Sciatic nerve (tissue), 2 donors: Measurements from ENCODE around the gene PPP2R2C. TPM values are rescaled to one million over a fixed set of nuclear protein-coding genes. Genes with fewer than 3 reads are reported as not detected.
A peak's percentile ranks its signal among the peaks of the same experiment; 100 is the strongest.

Experiments used
- ATAC-seq: fragments of 200-7000 bp; cut with Tn5 transposase; one replicate; pipeline ENCODE4 v1.9.1; 2020; ENCODE audit warnings: mild to moderate bottlenecking, moderate library complexity
- DNase-seq: peaks from one replicate; pipeline ENCODE4 v3.0.0-alpha.2; 2020; ENCODE audit warnings: low spot score
- intact Hi-C: fragments of 100-400 bp; cut with DNase I; formaldehyde crosslinking; loops from one replicate; pipeline ENCODE4 v1.14.2; 2022
- total RNA-seq: library from RNA; stranded (reverse); fragmentation: NEBNext Ultra II Directional; extraction: Animal tissue kit (Norgen Biotek cat#: 25700); gene quantifications from one replicate; pipeline ENCODE4 v1.2.1, GENCODE V29; 2021
- donor health status: DM: no; HTN: no; CAD: no.
- donor health status: DM: no; HTN: no; CAD: no.

Gene PPP2R2C
- total RNA-seq, 1 donor from 2014 or later, result 0.58 TPM

DNA sequence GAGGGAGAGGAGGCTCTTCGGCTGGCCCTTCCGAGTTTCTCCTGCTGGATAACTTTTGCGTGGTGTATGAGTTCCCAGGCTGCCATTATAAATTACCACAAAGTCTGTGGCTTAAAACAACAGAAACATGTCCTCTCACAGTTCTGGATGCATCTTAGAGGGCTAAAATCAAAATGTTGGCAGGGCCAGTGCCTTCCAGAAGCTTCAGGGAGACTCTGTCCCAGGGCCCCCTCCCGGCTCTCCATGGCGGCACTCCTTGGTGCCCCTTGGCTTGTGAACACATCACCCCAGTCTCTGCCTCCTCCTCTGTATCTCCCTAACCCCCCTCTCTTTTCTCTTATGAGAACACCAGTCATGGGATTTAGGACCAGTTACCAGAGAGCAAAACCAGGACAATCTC, 23.3 kb upstream of the PPP2R2C start:
- intact Hi-C loops, result no loop called here
- no peak for DNase-seq
- no peak for ATAC-seq

DNA sequence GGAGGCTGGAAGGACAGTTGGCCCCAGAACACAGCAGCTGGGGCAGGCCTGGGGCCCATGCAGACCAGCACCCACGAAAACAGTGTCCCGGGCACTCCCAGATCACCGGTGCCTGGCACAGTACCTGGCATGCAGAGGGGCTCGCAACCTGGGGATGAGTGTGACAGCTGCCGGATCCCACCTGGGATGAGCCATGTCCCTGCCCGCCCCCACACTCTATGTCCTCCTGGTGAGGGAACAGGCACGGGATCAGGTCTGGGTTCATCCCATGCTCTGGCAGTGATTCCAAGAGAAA, 22.8 kb upstream of the PPP2R2C start:
- DNase-seq (no peak), ATAC-seq (no peak)
- intact Hi-C loops, result no loop called here

DNA sequence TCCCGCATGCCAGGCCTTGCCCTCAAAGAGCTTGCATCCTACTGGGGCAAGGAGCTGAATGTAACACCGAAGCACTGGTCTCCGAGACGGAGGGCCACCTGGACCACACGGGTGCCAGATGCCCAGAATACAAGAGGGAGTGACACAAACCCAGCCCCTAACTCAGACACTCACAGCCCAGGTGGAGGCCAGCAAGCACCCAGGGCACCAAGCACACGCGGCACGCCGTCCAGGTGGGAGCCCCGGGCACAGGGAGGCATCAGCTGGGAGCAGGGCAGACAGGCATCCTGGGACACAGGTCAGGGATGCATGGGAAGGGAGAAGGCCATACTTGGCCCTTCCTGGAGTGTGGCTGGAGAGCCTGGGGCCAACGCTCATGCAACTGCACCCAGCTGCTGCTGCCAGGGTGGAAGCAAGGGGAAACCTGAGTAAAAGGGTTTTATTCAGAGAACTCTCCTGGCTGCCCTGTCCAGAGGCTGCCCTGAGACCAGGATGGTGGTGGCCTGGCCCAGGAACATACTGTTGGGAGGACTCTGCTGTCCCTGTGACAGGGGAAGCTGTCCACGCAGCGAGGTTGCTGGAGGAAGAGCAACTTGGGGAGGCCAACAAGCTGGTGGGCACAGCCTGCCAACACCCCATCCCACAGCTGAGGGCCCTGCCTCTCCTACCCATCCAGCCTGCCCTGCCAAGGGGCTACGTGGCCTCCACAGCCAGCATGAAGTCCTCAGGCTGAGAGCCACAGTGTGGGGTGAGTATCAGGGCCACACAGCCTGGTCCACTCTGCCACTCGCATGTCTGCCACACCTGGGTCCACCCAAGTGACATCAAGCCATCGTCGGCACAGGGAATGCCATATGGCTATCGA, 22.2 kb upstream of the PPP2R2C start:
- DNase-seq (no peak), ATAC-seq (no peak)
- intact Hi-C loops, result no loop called here

DNA sequence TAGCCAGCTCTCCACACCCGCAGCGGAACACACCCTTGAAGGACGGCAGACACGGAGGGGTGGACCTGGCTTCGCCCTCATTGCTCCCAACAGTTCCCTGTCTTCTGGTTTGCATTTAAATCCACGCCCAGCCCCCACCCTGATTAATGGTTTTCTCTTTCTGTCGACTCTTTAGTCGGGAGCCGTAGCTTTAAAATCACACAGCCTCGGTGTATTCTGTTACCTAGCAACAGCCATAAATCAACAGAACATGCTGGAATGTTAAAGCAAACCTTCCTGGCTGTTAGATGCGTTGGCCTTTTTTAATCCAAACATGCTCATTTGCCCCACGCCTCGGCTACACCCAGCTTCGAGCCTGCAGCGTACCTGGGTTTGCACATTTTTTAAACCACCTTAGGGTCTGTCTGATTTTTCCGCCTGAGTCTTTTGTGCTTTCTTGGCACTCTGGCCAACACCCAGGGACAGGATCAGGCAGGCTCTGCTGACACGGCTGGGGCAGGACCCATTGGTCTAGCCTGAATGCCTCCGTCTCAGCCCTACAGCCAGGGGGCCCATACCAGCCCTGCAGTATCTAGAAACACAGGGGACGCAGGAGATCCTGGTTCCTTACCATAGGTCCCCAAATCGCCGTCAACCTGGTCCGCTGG, 21.4 kb upstream of the PPP2R2C start:
- no peak for DNase-seq
- no peak for ATAC-seq
- intact Hi-C loops, result no loop called here

DNA sequence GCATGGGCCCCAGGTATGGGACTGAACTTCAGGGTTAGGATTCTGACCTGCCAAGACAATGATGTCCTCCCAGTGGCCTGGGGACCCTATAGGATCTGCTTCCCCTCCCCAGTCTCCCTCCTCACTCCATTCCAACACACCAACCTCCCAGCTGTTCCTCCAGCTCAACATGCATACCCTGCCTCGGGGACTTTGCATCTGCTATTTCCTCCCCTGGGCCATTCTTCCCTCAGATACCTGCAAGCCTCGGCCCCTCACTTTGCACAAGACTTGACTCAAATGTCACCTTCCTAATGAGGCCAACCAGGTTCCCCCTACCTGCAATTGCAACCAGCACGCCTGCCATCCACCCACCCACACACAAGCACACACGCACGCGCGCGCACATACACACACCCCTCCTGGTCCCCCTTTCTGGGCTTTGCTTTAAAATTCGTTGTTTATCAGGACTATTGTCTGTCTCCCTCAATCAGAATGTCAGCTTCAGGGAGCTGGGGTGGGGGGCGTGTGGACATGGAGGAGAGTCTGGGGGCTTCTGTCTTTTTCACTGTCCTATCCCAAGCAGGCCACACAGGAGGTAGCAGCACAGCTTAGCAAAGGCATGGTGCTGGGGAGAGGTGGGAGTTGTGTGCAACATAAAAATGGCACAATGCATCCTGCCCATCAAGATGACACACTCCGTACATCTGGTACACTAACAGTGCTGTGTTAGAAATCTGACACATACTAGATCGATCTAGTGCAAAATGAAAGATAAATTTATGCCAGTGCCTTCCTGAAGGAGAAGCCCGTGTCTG, 20.6 kb upstream of the PPP2R2C start:
- no peak for ATAC-seq
- DNase-seq, result no peak
- intact Hi-C loops, result no loop called here

DNA sequence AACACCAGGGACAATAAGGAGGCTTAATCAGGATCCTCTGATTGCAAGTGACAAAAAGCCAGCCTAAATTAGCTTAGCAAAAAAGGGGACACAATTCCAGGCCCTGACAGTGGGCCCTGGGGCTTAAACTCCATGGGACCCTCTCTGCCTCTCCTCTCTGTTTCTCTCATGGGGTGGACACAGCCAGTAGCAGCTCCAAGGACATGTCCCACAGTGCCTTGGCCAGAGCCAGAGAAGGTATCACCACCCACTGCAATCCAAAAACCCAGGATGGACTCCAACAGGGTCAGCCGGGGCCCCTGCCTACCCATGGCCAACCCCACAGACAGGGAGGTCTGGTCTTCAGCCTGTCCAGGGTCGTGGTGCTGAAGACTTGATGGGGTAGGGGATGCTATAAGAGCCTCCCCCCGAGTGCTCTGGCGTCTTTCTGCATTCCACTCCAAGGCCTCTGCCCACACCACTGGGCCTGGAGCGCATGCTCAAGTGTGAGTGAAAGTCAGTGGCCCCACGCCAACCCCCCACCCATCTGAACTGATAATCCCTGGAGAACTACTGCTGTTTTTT, 19.7 kb upstream of the PPP2R2C start:
- intact Hi-C loops, result no loop called here
- DNase-seq, result no peak
- no peak for ATAC-seq

DNA sequence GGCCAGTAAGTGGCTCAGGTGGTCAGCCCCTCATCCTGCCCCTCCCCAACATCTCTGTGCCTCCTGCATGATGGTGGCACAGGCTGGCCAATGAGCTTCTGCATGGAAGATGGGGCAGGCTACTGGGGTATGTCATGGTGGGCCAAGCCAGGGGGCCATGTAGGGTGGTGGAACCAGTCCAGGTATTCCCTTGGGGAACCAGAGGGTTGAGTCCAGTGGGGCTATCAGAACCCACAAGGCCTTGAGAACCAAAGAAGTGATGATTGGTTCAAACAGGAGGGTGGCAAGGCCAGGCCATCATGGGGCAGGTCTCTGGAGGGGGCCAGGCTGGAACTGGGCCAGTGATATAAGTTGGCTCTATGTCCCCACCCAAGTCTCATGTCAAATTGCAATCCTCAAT, 18.8 kb upstream of the PPP2R2C start:
- no peak for ATAC-seq
- DNase-seq, result no peak
- intact Hi-C loops, result no loop called here

DNA sequence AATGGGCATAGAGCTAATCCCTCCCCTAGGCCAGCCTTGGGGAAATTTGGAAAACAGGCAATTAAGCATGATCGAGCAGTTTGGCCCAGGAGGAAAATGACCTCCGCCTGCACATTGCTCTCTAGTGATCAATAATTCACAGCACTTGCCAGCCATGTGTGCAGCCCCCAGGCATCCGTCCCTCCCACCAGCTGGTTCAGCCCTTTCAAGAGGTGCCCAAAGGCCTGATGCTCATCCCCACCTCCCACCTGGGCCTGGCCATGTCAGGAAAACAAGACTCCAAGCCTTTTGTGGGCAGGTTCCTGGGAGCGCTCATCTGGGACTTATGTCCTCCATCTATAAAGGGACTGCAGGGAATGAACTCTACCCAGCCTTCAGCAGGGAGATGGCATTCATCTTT, 17.5 kb upstream of the PPP2R2C start:
- no peak for DNase-seq
- intact Hi-C loops, result no loop called here
- ATAC-seq, result no peak

DNA sequence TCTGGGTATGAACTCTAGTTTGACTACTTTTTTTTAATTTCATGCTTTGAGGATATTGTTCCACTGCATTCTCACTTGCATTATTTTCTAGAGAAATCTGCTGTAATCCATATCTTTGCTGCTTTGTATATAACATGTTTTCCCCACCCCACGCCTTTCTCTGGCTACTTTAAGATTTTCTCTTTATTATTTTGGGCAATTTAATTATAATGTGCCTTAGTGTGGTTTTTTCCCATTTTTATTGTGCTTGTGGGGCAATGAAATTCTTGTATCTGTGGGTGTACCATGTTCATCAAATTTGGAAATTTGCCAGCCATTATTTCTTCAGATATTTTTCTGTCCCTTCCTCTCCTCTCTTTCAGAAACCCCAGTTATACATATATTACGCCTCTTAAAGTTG, 15.1 kb upstream of the PPP2R2C start:
- ATAC-seq, result no peak
- intact Hi-C loops, result no loop called here
- DNase-seq, result no peak

DNA sequence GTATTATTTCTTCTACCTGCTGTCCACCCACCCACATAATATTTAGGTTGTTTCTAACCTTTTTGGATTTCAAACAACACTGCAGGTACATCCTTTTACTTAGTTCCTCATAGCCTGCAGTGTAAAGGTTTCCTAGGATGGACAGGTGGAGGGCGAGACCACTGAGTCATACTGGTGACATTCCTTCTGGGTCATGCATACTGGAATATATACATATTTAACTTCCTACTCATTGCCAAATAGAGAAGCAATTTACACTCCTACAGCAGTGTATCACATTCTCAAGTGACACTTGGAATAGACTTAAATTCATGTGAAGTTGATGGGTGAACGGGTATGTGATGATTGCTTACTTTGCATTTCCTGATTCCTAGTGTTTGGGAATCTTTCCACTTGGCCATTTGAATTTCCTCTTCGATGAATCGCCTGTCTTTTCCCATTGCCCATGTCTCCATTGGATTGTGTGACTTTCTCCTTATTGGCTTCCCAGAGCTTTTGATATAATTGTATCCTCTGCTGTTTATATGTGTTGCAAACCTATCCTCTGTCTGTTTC, 8.2 kb upstream of the PPP2R2C start:
- DNase-seq (no peak), ATAC-seq (no peak)
- intact Hi-C loops, result no loop called here

DNA sequence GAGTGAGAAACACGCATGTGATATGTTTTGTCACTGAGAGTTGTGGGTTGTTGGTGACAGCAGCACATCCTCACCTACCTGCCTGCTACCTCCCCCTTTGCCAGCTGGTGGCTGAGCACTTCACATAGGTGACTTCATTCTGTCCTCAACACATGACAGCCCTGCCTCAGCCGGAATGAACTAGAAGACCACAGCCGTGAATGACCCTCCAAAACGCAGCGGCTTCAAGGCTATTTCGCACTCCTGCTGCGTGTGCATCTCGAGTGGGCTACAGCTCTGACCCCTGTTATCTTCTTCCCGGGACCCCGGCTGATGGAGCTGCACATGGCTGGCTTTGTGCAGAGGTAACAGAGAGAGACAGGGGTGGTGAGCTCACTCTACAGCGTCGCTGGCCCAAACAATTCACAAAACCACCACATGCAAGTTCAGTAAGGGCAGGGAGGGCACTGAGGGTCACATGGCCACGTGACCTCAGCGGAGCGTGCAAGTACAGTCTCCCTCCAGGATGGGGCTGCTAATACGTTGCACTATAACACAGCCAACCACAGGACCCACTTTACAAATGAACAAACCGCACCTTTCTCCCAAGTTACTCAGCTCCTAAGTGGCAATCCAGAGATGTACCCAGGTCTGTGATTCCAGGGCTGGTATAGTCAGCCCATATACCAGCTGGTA, 6.3 kb upstream of the PPP2R2C start:
- ATAC-seq (no peak), DNase-seq (peak; percentile 19)

DNA sequence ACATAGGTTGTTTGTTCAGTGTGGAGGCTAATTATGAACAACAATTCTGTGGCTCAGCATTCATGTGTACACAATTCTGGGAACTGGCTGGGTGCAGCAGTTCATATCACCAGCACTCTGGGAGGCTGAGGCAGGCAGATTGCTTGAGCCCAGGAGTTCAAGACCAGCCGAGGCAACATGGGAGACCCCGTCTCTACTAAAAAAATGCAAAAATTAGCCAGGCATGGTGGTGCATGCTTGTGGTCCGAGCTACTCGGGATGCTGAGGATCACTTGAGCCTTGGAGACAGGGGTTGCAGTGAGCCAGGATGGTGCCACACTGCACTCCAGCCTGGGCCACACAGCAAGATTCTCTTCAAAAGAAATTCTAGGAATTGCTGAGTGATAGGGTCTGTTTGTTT, 4.5 kb upstream of the PPP2R2C start:
- intact Hi-C loops, result no loop called here
- no peak for DNase-seq
- no peak for ATAC-seq

More for the DNA sequence above, 6.3 kb upstream of the PPP2R2C start:
- intact Hi-C loops, result no loop called here

DNA sequence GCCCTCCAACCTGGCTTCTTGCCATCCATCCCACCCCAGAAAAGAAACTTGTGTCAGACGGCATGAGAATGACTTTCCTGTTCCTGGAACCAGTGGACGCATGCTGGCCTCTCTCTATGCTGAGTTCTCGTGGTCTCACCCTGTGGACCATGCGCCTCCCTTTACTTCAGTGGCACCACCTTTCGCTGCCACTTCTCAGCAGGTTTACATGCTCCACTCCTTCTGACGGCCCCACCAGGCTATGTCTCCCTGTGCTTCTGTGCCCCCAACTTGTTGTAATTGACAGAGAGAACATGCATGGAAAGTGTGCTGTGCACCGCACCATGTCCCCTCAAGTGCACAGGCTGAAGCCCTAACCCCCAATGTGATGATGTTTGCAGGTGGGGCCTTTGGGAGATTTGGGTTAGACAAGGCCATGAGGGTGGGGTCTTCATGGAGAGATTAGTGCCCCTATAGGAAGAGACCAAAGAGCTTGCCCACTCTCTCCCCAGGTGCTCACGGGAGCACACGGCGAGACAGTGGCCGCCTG, 3.1 kb upstream of the PPP2R2C start:
- ATAC-seq (no peak), DNase-seq (no peak)
- intact Hi-C loops, result no loop called here

DNA sequence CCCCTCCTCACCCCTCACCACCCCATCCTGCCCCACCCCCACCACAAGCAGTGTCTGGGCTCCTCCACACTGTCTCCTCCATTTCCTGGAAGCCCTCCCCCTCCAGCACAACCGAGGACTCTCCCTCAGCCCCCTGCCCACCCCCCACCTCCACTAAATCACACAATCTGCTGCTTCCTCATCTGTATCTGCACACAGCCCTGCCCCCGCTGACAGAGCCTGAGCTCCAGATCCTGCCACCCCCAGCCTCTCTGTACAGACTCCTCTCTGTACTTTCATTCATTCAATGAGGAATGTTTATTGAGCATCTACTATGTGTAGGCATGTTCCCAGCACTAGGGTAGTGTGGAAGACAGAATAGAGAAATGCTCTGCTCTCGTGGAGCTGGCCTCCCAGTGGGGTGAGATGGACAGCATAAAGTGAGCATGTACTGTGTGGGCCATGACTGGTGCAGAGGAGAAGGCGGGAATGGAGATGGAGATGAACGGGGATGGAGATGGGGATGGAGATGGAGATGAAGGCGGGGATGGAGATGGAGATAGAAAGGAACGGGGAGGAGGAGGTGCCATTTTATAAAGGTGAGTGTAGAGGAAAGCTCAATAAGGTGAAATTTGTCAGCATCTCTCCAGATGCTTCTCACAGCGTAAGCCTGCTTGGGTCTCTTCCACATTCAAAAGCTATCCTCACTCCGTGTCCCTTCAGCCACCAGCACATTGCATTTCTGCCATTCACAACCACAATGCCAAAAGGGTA, 2.5 kb upstream of the PPP2R2C start:
- peak; percentile 19 for DNase-seq
- intact Hi-C loops, result no loop called here
- ATAC-seq, result no peak

DNA sequence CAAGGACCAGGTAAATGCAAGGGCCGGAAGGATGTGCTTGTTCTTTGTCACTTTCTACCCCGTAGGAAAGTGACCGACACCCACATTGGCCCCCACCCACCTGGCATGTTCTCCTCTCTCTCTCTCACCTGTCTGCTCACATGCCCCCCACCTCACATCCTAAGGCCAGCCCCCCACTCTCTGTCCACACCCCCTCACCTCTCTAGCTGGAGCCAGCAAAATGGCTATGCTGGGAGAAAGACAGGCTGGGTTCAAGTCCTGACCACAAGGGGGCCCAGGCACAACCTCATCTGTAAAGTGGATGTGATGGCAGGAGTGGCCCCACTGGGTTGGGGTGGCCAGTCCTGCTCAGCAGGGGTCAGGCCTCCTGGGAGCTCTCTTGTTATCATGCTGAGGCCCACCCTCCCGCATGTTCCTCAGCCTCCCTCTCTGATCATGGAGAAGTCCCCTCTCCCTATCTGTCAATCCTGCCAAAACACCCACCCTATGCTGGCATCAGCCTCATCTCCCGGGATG, 1.7 kb upstream of the PPP2R2C start:
- intact Hi-C loops, result no loop called here
- DNase-seq, result peak; percentile 39
- peak; percentile 14 for ATAC-seq

DNA sequence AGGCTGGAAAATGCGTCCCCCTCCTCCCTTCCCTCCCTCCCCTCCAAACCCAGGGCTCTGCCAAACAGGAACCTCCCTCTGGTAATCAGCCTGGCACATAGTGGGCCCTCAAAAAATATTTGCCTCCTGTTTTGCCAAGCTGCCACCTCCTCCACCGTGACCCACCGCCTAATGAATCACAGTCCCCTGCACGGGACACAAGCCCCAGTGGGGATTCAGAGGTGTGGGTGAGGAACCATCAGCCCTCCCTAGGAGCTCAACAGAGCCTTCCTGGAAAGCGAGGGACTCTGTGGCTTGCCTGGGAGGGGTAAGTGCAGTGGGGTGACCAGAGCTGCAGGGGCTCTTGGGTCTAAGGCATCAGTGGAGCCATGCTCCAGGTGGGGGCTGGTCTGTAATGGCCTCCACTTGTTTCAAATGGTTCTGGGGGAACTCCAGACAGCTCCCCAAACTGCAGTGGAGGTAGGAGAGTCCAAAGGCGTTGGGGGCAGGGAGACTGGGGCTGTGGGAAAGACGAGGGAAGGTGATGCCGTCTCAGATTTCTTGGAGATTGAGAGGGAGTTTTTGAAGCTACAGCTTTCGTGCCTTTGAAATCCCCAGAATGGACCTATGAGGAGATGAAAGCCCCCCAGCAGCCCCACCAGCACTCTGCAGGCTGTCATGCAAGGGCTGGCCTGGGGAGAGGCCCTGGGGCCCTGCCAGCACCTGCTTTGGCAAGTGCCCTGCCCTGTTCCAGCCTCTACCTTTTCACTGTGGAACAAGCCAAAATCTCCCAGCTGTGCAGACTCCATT, 1.0 kb upstream of the PPP2R2C start:
- DNase-seq (peak; percentile 12), ATAC-seq (no peak)
- intact Hi-C loops, result no loop called here

DNA sequence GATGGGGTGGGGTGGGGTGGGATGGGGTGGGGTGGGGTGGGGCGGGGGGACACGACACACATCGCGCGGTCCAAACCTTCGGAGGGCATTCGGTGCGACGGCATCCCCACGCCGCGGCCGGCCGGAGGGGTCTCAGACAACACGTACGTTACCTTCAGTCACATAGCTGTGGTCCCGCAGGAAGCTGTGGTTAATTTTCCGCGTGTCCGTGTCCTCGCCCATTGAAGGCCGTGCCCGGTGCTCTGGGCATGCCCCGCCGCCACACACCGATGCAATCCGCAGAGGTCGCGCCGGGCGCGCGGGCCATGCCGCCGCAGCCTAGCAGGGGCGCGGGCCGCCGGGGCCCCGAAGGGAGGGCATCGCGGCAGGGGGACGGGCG, 417 bp downstream of the PPP2R2C start:
- intact Hi-C loops, result no loop called here
- peak; percentile 50 for DNase-seq
- no peak for ATAC-seq
